HCT116 (cell line): ENCODE data around the gene CMTM8. TPM values are rescaled to one million over a fixed set of nuclear protein-coding genes. Genes with fewer than 3 reads are reported as not detected.

Experiments used
- ATAC-seq: fragments of 200-7000 bp; cut with Tn5 transposase; 2 replicates; pipeline ENCODE4 v1.9.1; 2020; ENCODE audit warnings: mild to moderate bottlenecking, moderate library complexity
- BruUV-seq: library from RNA; stranded (reverse); fragments of 400-500 nt; replicated peaks from 2 replicates; lab custom pipeline; 2021; lab: Mats Ljungman, UMichigan
- CTCF ChIA-PET: fragments of 300-600 bp; sonication (Branson Sonifier 250); formaldehyde crosslinking; loops from one replicate; lab custom pipeline; 2021; ENCODE audit warnings: antibody characterized with exemption; lab: Charles Lee
- POLR2A ChIA-PET: fragments of 300-600, 350-600 bp; sonication (Branson Sonifier 250); formaldehyde crosslinking; loops from one replicate; lab custom pipeline; 2021; ENCODE audit warnings: antibody characterized with exemption; lab: Charles Lee
- RAD21 ChIA-PET, 2 experiments: fragments of 300-600 bp; sonication (Branson Sonifier 250); formaldehyde crosslinking; loops; one replicate each; lab custom pipeline; 2023; ENCODE audit warnings: low total read pairs in 2 of 2; ENCODE audit not compliant: uncharacterized antibody in 2 of 2, unreplicated experiment in 2 of 2, low non-redundant PET in 1 of 2; lab: Charles Lee
- DNase-seq: peaks from one replicate; pipeline ENCODE4 v3.0.0-alpha.2; 2010; ENCODE audit warnings: low read depth, low spot score
- H2AFZ ChIP-seq: fragments of 200-600 bp; shearing (Covaris generic), sonication (generic); 2 replicates; pipeline ENCODE4 v1.6.1; 2017; ENCODE audit warnings: low read depth, mixed run types, mixed read lengths, antibody characterized with exemption, low read length; ENCODE audit not compliant: poor library complexity, severe bottlenecking
- H3K27ac ChIP-seq: 2 replicates; pipeline ENCODE4 v1.5.1; 2012; ENCODE audit warnings: low read depth, low read length
- H3K27me3 ChIP-seq: fragments of 200-600 bp; sonication (generic); 2 replicates; pipeline ENCODE4 v1.6.1; 2016; ENCODE audit warnings: mixed run types, low read length, mixed read lengths; ENCODE audit not compliant: insufficient read depth
- H3K36me3 ChIP-seq, 2 experiments: fragments of 200-500 bp in 1 of 2; fragments of 200-600 bp in 1 of 2; sonication (Bioruptor generic) in 1 of 2; sonication (generic) in 1 of 2; 2 replicates each; pipeline versions ENCODE4 v1.5.1 to v1.6.1; 2014 to 2016; ENCODE audit warnings: low read length in 2 of 2, inconsistent platforms in 1 of 2, mixed read lengths in 1 of 2, mixed run types in 1 of 2; ENCODE audit not compliant: insufficient read depth in 2 of 2, control insufficient read depth in 1 of 2
- H3K4me1 ChIP-seq, 2 experiments: fragments of 200-600 bp in 1 of 2; sonication (generic) in 1 of 2; 2 replicates each; pipeline versions ENCODE4 v1.5.1 to v1.6.1; 2012 to 2017; ENCODE audit warnings: low read length in 2 of 2, inconsistent platforms in 1 of 2, mild to moderate bottlenecking in 1 of 2, mixed read lengths in 1 of 2, mixed run types in 1 of 2, moderate library complexity in 1 of 2; ENCODE audit not compliant: insufficient read depth in 2 of 2, control insufficient read depth in 1 of 2
- H3K4me2 ChIP-seq: fragments of 200-600 bp; sonication (generic); 2 replicates; pipeline ENCODE4 v1.6.1; 2017; ENCODE audit warnings: mixed run types, low read length, mixed read lengths
- H3K4me3 ChIP-seq, 2 experiments: fragments of 200-600 bp in 1 of 2; sonication (generic) in 1 of 2; replicated peaks in 1 of 2; 2 replicates each; pipeline ENCODE4 v1.5.1; 2011 to 2016; ENCODE audit warnings: low read length in 2 of 2, control low read depth in 1 of 2, low read depth in 1 of 2, mild to moderate bottlenecking in 1 of 2, mixed read lengths in 1 of 2, mixed run types in 1 of 2
- H3K79me2 ChIP-seq: fragments of 200-600 bp; sonication (generic); 2 replicates; pipeline ENCODE4 v1.6.1; 2017; ENCODE audit warnings: mild to moderate bottlenecking, mixed run types, low read length, moderate library complexity, mixed read lengths; ENCODE audit not compliant: insufficient read depth
- H3K9ac ChIP-seq: fragments of 200-600 bp; sonication (generic); 2 replicates; pipeline ENCODE4 v1.6.1; 2016; ENCODE audit warnings: low read length, mixed read lengths
- H3K9me2 ChIP-seq: fragments of 200-600 bp; sonication (generic), shearing (Covaris generic); 2 replicates; pipeline ENCODE4 v1.6.1; 2017; ENCODE audit warnings: mixed run types, mild to moderate bottlenecking, moderate library complexity; ENCODE audit not compliant: insufficient read depth
- H3K9me3 ChIP-seq, 2 experiments: fragments of 200-500 bp in 1 of 2; fragments of 200-600 bp in 1 of 2; sonication (Bioruptor generic) in 1 of 2; sonication (generic) in 1 of 2; 2 replicates each; pipeline ENCODE4 v1.6.1; 2014 to 2017; ENCODE audit warnings: low read length in 2 of 2, mixed read lengths in 2 of 2, inconsistent platforms in 1 of 2, low read depth in 1 of 2, mild to moderate bottlenecking in 1 of 2, mixed run types in 1 of 2, moderate library complexity in 1 of 2; ENCODE audit not compliant: control insufficient read depth in 1 of 2, insufficient read depth in 1 of 2
- H4K20me1 ChIP-seq: fragments of 200-600 bp; sonication (generic), shearing (Covaris generic); 2 replicates; pipeline ENCODE4 v1.6.1; 2017; ENCODE audit warnings: mixed run types, mild to moderate bottlenecking, moderate library complexity; ENCODE audit not compliant: insufficient read depth
- CBX3 ChIP-seq: IDR thresholded peaks from 2 replicates; pipeline ENCODE4 v1.6.1; 2012; ENCODE audit warnings: low read depth
- CEBPB ChIP-seq: IDR thresholded peaks from 2 replicates; pipeline ENCODE4 v1.6.1; 2012; ENCODE audit warnings: low read depth
- CTCF ChIP-seq, 3 experiments: fragments of 200-600 bp in 1 of 3; sonication (generic) in 1 of 3; IDR thresholded peaks in 2 of 3; conservative IDR thresholded peaks in 1 of 3; 2 replicates each; pipeline ENCODE4 v1.5.1; 2012 to 2017; ENCODE audit warnings: low read depth in 2 of 3, low read length in 2 of 3, antibody characterized with exemption in 1 of 3, borderline replicate concordance in 1 of 3, control low read depth in 1 of 3, mild to moderate bottlenecking in 1 of 3, mixed read lengths in 1 of 3, mixed run types in 1 of 3, moderate library complexity in 1 of 3; ENCODE audit not compliant: insufficient read depth in 1 of 3
- EZH2 ChIP-seq: fragments of 200-600 bp; sonication (generic); IDR thresholded peaks from 2 replicates; pipeline ENCODE4 v1.6.1; 2017; ENCODE audit warnings: antibody characterized with exemption, mixed run types
- EZH2phosphoT487 ChIP-seq: fragments of 200-600 bp; IDR thresholded peaks from 2 replicates; pipeline ENCODE4 v1.6.1; 2018; ENCODE audit warnings: antibody characterized with exemption, borderline replicate concordance
- FOSL1 ChIP-seq: IDR thresholded peaks from 2 replicates; pipeline ENCODE4 v1.6.1; 2012; ENCODE audit warnings: low read depth
- JUND ChIP-seq: IDR thresholded peaks from 2 replicates; pipeline ENCODE4 v1.6.1; 2012
- POLR2A ChIP-seq: IDR thresholded peaks from 2 replicates; pipeline ENCODE4 v1.7.0; 2011; ENCODE audit warnings: borderline replicate concordance; ENCODE audit not compliant: insufficient read depth, insufficient read length; ENCODE audit errors: extremely low read depth
- RAD21 ChIP-seq: IDR thresholded peaks from 2 replicates; pipeline ENCODE4 v1.6.1; 2012; ENCODE audit warnings: low read depth, mild to moderate bottlenecking
- SIN3A ChIP-seq: IDR thresholded peaks from 2 replicates; pipeline ENCODE4 v1.6.1; 2012; ENCODE audit warnings: low read depth
- SRF ChIP-seq: IDR thresholded peaks from 2 replicates; pipeline ENCODE4 v1.6.1; 2012; ENCODE audit warnings: low read depth
- TCF7L2 ChIP-seq: IDR thresholded peaks from 2 replicates; pipeline ENCODE4 v1.7.0; 2011; ENCODE audit warnings: borderline replicate concordance, inconsistent platforms; ENCODE audit not compliant: insufficient read depth, insufficient read length; ENCODE audit errors: extremely low read depth
- YY1 ChIP-seq: IDR thresholded peaks from 2 replicates; pipeline ENCODE4 v1.6.1; 2011; ENCODE audit warnings: low read length, low read depth, moderate library complexity, mild to moderate bottlenecking; ENCODE audit not compliant: insufficient replicate concordance; ENCODE audit errors: extremely low read depth
- ZFX ChIP-seq: fragments of 450-650 bp; IDR thresholded peaks from 2 replicates; pipeline ENCODE4 v1.6.1; 2017
- ZNF274 ChIP-seq: fragments of 200-500 bp; sonication (Bioruptor generic); IDR thresholded peaks from 2 replicates; pipeline ENCODE4 v1.6.1; 2014; ENCODE audit warnings: mild to moderate bottlenecking, low read depth, low read length, inconsistent platforms
- intact Hi-C: fragments of 100-400 bp; cut with micrococcal nuclease; formaldehyde crosslinking; loops from 2 replicates; pipeline ENCODE4 v1.10.0; 2022
- total RNA-seq: library from RNA; stranded (reverse); gene quantifications from one replicate; pipeline ENCODE4 v1.2.1, GENCODE V29; 2021; ENCODE audit not compliant: unreplicated experiment
- TF ChIP-seq, protein P1 (sequence below): IDR thresholded peaks from 2 replicates; pipeline ENCODE4 v1.6.1; 2011; ENCODE audit warnings: mild to moderate bottlenecking, low read length, moderate library complexity; ENCODE audit not compliant: insufficient replicate concordance; ENCODE audit errors: extremely low read depth

The CMTM8 gene
- total RNA-seq, 1 experiment from 2014 or later = 19.4 TPM

DNA sequence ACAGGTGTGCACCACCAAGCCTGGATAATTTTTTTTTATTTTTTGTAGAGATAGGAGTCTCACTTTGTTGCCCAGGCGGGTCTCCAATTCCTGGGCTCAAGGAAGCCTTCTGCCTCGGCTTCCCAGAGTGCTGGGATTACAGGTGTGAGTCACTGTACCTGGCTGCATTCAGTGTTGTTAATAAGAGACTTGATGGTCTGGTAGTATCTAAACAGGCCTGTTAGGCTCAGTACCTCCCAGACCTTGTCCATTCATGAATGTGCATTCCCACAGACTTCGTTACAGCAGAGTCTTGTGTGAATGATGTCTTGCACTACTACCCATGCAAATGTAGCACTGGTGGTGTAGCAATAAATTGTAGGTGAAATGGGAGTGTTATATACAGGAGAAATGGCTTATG is 17.7 kb downstream of the CMTM8 start (continued):
- TF ChIP-seq CTCF (IDR thresholded peaks at IDR 0.05 in 2 of 3, conservative IDR thresholded peaks at IDR 0.05 in 1 of 3; ENCODE audit: borderline replicate concordance in 1 of 3, insufficient read depth in 1 of 3, low read depth in 2 of 3, low read length in 2 of 3) = no peak
- no peak for TF ChIP-seq EZH2phosphoT487
- TF ChIP-seq, protein P1, sequence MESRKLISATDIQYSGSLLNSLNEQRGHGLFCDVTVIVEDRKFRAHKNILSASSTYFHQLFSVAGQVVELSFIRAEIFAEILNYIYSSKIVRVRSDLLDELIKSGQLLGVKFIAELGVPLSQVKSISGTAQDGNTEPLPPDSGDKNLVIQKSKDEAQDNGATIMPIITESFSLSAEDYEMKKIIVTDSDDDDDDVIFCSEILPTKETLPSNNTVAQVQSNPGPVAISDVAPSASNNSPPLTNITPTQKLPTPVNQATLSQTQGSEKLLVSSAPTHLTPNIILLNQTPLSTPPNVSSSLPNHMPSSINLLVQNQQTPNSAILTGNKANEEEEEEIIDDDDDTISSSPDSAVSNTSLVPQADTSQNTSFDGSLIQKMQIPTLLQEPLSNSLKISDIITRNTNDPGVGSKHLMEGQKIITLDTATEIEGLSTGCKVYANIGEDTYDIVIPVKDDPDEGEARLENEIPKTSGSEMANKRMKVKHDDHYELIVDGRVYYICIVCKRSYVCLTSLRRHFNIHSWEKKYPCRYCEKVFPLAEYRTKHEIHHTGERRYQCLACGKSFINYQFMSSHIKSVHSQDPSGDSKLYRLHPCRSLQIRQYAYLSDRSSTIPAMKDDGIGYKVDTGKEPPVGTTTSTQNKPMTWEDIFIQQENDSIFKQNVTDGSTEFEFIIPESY = no peak

GRCh38 chr3:32257042-32257441 is 18.6 kb downstream of the CMTM8 start:
- Histone ChIP-seq H4K20me1 (no peaks in the 10 kb centered on the region), H3K4me3 (no peak overlapping the region), H3K27me3 (no peaks in the 10 kb centered on the region), H3K79me2 (peaks cover 75% of the 10 kb centered on the region), H3K4me1 (peaks cover 7 to 21% of the 10 kb centered on the region in 2 experiments), H3K9ac (no peak overlapping the region), H3K27ac (no peak overlapping the region), H3K4me2 (no peak overlapping the region), H3K9me3 (peaks cover 0 to 5% of the 10 kb centered on the region in 2 experiments; a peak in 1 of 4 replicates), H3K36me3 (no peaks in the 10 kb centered on the region; a peak in 1 of 4 replicates), H2AFZ (no peak overlapping the region), H3K9me2 (no peaks in the 10 kb centered on the region)
- no TSS peak for BruUV-seq
- ChIA-PET POLR2A (no interaction called here), RAD21 (no interaction called here), CTCF (interaction anchor here (1.0 kb wide), 1 partner anchor 17 kb away, joined by 3 read pairs; no protein-coding TSS in a partner anchor)
- no peak for DNase-seq
- no peak for ATAC-seq
- intact Hi-C loops = no loop called here
- no peak for TF ChIP-seq JUND
- TF ChIP-seq FOSL1 = no peak
- TF ChIP-seq SRF = no peak
- no peak for TF ChIP-seq SIN3A
- TF ChIP-seq YY1 = no peak
- no peak for TF ChIP-seq CEBPB
- no peak for TF ChIP-seq ZFX
- TF ChIP-seq CTCF (IDR thresholded peaks at IDR 0.05 in 2 of 3, conservative IDR thresholded peaks at IDR 0.05 in 1 of 3; ENCODE audit: borderline replicate concordance in 1 of 3, insufficient read depth in 1 of 3, low read depth in 2 of 3, low read length in 2 of 3) = no peak
- TF ChIP-seq TCF7L2 = no peak
- no peak for TF ChIP-seq RAD21
- no peak for TF ChIP-seq ZNF274
- no peak for TF ChIP-seq EZH2
- TF ChIP-seq CBX3 = no peak
- TF ChIP-seq POLR2A = no peak
